ENCODE data around the gene TYK2.

DNA sequence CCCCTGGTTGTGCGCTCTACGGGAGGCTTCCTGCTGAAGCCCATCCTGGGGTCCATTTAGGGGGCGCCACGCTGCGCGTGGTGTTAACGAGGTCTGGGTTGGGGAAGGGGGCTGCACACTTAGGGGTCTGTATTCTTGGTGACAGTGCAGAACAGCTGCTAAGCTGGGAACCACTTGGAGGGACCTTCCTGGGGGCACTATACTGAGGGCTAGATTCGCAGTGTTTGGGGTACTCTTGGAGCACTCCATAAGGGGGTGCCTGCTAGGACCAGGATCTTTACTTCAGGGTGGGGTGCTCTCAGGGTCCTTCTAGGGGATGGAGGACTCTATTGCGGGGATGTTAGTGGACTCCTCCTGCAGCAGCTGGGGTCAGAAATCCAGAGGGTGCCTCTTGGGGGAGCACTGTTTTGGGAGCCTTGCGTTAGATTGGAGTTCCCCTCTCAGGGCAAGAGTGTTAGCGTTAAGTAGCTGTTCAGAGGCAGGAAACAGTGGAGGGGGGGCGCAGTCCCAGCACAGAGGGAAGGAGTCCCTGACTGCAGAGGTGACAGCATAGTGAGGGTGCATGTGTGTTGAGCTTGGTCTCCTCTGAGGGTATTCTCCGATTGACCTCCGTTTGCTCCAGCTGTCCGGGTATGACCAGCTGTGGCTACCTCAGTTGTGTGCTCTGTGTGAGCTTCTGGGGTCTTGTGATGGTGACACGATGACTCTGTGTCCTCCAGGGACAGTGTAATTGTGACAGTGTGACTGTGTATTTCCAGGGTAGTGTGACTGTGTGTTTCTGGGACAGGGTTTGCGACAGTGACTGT, 41.1 kb upstream of the TYK2 start:
- no peak for TF ChIP-seq ZNF561 (CRISPR knock-in tag; conservative IDR thresholded peaks at IDR 0.05)
- no peak for TF ChIP-seq SP1 (CRISPR knock-in tag; IDR thresholded peaks at IDR 0.05)
- no peak for TF ChIP-seq CHD2 (IDR thresholded peaks at IDR 0.05; ENCODE audit: low read depth, low read length)
- no peak; the same call in 1 of the 2 replicates for TF ChIP-seq ZNF263 (CRISPR knock-in tag; IDR thresholded peaks at IDR 0.05; ENCODE audit: borderline replicate concordance)
- no peak for TF ChIP-seq CSDE1 (IDR thresholded peaks at IDR 0.05)
- no peak for TF ChIP-seq TAF1 (IDR thresholded peaks at IDR 0.05; ENCODE audit: control insufficient read depth, extremely low read depth, insufficient read depth, low read length, severe bottlenecking)
- TF ChIP-seq HDAC1 (IDR thresholded peaks at IDR 0.05): no peak; a peak in 1 of 4 replicates

All from K562 (cell line).